Measurements from ENCODE around the gene NPIPA7.
"Not testable (repeated sequence)": the region's sequence is repeated elsewhere in the genome, so short reads cannot be mapped to it uniquely, and the experiment has no call there.

NPIPA7 gene

GRCh38 chr16:16378840-16379239, at the start of gene NPIPA7:
TSS of gene NPIPA7 (plus strand) at chr16:16379140. CDS start at chr16:16379245, 105 bp downstream.
- not testable (repeated sequence) for DNase-seq

DNA sequence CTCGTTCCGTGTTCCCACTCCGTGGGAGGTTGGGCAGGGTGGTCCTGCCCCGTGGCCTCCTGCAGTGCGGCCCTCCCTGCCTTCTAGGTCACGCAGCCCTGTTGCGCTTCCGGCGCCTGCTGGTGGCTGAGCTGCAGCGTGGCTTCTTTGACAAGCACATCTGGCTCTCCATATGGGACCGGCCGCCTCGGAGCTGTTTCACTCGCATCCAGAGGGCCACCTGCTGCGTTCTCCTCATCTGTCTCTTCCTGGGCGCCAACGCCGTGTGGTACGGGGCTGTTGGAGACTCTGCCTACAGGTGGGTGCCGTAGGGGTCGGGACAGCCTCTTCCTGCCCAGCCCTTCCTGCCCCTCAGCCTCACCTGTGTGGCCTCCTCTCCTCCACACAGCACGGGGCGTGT, 47.5 kb upstream of the NPIPA7 start:
- DNase-seq, result not testable (repeated sequence)

DNA sequence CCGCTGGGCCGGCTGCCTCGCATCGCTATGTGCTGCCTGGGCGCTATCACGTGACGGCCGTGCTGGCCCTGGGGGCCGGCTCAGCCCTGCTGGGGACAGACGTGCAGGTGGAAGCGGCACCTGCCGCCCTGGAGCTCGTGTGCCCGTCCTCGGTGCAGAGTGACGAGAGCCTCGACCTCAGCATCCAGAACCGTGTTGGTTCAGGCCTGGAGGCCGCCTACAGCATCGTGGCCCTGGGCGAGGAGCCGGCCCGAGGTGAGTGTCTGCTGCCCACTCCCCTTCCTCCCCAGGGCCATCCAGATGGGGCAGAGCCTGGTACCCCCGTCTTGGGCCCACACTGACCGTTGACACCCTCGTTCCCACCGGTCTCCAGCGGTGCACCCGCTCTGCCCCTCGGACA, 21.4 kb upstream of the NPIPA7 start:
- DNase-seq, result not testable (repeated sequence)

- DNase-seq, result not testable (repeated sequence)
These were observed 20.2 kb upstream of the NPIPA7 start for GRCh38 chr16:16358539-16359240.

- not testable (repeated sequence) for DNase-seq
These were observed 15.3 kb upstream of the NPIPA7 start for GRCh38 chr16:16363595-16363994.

DNA sequence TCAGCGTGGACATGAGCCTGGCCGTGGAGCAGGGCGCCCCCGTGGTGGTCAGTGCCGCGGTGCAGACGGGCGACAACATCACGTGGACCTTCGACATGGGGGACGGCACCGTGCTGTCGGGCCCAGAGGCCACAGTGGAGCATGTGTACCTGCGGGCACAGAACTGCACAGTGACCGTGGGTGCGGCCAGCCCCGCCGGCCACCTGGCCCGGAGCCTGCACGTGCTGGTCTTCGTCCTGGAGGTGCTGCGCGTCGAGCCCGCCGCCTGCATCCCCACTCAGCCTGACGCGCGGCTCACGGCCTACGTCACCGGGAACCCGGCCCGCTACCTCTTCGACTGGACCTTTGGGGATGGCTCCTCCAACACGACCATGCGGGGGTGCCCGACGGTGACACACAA, 14.8 kb upstream of the NPIPA7 start:
- not testable (repeated sequence) for DNase-seq

DNA sequence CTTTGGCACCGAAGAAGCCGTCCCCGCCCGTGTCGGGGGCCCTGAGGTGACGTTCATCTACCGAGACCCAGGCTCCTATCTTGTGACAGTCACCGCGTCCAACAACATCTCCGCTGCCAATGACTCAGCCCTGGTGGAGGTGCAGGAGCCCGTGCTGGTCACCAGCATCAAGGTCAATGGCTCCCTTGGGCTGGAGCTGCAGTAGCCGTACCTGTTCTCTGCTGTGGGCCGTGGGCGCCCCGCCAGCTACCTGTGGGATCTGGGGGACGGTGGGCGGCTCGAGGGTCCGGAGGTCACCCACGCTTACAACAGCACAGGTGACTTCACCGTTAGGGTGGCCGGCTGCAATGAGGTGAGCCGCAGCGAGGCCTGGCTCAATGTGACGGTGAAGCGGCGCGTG, 14.2 kb upstream of the NPIPA7 start:
- not testable (repeated sequence) for DNase-seq

- not testable (repeated sequence) for DNase-seq
These were observed 13.6 kb upstream of the NPIPA7 start for GRCh38 chr16:16365319-16365718.

DNA sequence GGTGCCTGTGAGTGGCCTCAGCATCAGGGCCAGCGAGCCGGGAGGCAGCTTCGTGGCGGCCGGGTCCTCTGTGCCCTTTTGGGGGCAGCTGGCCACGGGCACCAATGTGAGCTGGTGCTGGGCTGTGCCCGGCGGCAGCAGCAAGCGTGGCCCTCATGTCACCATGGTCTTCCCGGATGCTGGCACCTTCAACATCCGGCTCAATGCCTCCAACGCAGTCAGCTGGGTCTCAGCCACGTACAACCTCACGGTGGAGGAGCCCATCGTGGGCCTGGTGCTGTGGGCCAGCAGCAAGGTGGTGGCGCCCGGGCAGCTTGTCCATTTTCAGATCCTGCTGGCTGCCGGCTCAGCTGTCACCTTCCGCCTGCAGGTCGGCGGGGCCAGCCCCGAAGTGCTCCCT, 13.1 kb upstream of the NPIPA7 start:
- not testable (repeated sequence) for DNase-seq

DNA sequence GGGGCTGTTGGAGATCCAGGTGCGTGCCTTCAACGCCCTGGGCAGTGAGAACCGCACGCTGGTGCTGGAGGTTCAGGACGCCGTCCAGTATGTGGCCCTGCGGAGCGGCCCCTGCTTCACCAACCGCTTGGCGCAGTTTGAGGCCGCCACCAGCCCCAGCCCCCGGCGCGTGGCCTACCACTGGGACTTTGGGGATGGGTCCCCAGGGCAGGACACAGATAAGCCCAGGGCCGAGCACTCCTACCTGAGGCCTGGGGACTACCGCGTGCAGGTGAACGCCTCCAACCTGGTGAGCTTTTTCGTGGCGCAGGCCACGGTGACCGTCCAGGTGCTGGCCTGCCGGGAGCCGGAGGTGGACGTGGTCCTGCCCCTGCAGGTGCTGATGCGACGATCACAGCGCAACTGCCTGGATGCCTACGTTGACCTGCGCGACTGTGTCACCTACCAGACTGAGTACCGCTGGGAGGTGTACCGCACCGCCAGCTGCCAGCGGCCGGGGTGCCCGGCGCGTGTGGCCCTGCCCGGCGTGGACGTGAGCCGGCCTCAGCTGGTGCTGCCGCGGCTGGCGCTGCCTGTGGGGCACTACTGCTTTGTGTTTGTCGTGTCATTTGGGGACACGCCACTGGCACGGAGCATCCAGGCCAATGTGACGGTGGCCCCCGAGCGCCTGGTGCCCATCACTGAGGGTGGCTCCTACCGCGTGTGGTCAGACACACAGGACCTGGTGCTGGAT, 12.2 kb upstream of the NPIPA7 start:
- peak; percentile 0 for DNase-seq

DNA sequence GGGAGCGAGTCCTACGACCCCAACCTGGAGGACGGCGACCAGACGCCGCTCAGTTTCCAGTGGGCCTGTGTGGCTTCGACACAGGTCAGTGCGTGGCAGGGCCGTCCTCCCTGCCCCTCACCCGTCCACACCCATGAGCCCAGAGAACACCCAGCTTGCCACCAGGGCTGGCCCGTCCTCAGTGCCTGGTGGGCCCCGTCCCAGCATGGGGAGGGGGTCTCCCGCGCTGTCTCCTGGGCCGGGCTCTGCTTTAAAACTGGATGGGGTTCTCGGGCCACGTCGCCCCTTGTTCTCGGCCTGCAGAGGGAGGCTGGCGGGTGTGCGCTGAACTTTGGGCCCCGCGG, 11.7 kb upstream of the NPIPA7 start:
- DNase-seq, result not testable (repeated sequence)

DNA sequence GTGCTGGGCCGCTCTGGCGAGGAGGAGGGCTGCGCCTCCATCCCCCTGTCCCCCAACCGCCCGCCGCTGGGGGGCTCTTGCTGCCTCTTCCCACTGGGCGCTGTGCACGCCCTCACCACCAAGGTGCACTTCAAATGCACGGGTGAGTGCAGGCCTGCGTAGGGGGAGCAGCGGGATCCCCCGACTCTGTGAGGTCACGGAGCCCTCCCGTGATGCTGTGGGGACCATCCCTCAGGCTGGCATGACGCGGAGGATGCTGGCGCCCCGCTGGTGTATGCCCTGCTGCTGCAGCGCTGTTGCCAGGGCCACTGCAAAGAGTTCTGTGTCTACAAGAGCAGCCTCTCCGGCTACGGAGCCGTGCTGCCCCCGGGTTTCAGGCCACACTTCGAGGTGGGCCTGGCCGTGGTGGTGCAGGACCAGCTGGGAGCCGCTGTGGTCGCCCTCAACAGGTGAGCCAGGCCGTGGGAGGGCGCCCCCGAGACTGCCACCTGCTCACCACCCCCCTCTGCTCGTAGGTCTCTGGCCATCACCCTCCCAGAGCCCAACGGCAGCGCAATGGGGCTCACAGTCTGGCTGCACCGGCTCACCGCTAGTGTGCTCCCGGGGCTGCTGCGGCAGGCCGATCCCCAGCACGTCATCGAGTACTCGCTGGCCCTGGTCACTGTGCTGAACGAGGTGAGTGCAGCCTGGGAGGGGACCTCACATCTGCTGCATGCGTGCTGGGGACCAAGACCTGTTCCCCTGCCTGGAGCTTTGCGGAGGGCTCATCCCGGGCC, 9.7 kb upstream of the NPIPA7 start:
- not testable (repeated sequence) for DNase-seq

- DNase-seq, result not testable (repeated sequence)
These were observed 7.7 kb upstream of the NPIPA7 start for GRCh38 chr16:16371136-16371735.

GRCh38 chr16:16374192-16374591, 4.7 kb upstream of the NPIPA7 start:
- DNase-seq, result not testable (repeated sequence)

- not testable (repeated sequence) for DNase-seq
These were observed 20.7 kb downstream of the NPIPA7 start for GRCh38 chr16:16399685-16400084.

- not testable (repeated sequence) for DNase-seq
These were observed 23.4 kb downstream of the NPIPA7 start for GRCh38 chr16:16402333-16402732.

- not testable (repeated sequence) for DNase-seq
These were observed 25.3 kb downstream of the NPIPA7 start for GRCh38 chr16:16404283-16404682.

- not testable (repeated sequence) for DNase-seq
These were observed 26.5 kb downstream of the NPIPA7 start for GRCh38 chr16:16405421-16405820.

DNA sequence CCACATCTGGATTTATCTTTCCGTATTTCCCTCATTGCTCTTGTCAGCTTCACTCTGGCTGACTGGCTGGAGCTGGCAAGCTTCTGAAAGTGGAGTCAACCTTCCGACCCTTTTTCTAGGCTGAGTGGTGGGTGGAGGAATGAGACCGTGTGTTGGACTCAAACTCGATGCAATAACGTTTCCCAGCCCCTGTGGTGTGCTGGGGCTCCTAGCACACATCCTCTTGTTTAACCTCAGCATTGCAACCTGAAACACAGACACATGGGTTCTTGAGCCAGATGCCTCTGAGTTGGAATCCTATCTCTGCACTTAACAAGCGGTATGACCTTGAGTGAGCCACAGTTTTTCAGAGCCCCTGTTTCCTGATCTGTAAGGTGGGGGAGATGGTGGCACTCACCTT, 29.5 kb downstream of the NPIPA7 start:
- DNase-seq, result not testable (repeated sequence)

DNA sequence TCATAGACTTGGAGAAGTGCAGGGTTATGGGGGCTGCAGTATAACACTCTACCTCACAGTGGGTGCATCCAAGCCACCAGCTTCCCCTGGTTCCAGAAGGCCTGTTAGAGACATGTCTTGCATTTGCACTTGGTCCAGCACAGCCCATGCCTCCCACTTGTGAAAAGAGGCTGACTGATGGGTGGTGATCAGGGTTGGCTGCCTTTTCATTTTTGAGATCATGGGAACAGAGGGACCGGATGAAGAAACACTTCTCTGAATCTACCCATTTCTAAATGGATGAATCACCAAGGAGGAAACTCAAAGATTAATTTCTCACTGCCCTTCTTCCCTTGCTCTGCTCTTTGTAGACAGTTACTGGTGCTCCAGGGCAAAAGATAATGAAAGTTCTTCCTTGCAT, 34.8 kb downstream of the NPIPA7 start:
- DNase-seq, result not testable (repeated sequence)

GRCh38 chr16:16417071-16417470, 38.1 kb downstream of the NPIPA7 start:
- not testable (repeated sequence) for DNase-seq

GRCh38 chr16:16417914-16418544, 39.1 kb downstream of the NPIPA7 start:
- not testable (repeated sequence) for DNase-seq

All from hematopoietic multipotent progenitor cell treated with erythropoietin and hydrocortisone succinate and interleukin-3 and kit ligand, for 8 days (in vitro differentiated cells).